Effector memory CD4-positive, alpha-beta T cell (primary cell): Measurements from ENCODE around the gene OSGEPL1.
A peak's percentile ranks its signal among the peaks of the same experiment; 100 is the strongest.
"Not testable (repeated sequence)": the region's sequence is repeated elsewhere in the genome, so short reads cannot be mapped to it uniquely, and the experiment has no call there.

Source experiments
- DNase-seq, 3 donors: peaks; one replicate each; pipeline ENCODE4 v3.0.0-alpha.2; 2020
- H3K27ac ChIP-seq: 2 replicates; pipeline ENCODE4 v1.7.0; 2013; ENCODE audit warnings: mild to moderate bottlenecking, low read length, moderate library complexity; ENCODE audit not compliant: insufficient read depth, poor library complexity, severe bottlenecking
- H3K27me3 ChIP-seq: replicated peaks from 2 replicates; pipeline ENCODE4 v1.7.0; 2013; ENCODE audit warnings: mild to moderate bottlenecking, low read length; ENCODE audit not compliant: insufficient read depth, control insufficient read depth, poor library complexity, severe bottlenecking
- H3K36me3 ChIP-seq: 2 replicates; pipeline ENCODE4 v1.7.0; 2013; ENCODE audit warnings: mild to moderate bottlenecking, low read length, moderate library complexity; ENCODE audit not compliant: control insufficient read depth, insufficient read depth
- H3K4me1 ChIP-seq: 2 replicates; pipeline ENCODE4 v1.7.0; 2013; ENCODE audit warnings: low read length, mild to moderate bottlenecking; ENCODE audit not compliant: control insufficient read depth, insufficient read depth, poor library complexity, severe bottlenecking
- H3K4me3 ChIP-seq: 2 replicates; pipeline ENCODE4 v1.7.0; 2013; ENCODE audit warnings: low read length, low read depth, mild to moderate bottlenecking; ENCODE audit not compliant: insufficient read depth, poor library complexity, severe bottlenecking
- H3K9me3 ChIP-seq: 2 replicates; pipeline ENCODE4 v1.7.0; 2013; ENCODE audit warnings: mild to moderate bottlenecking, low read length, moderate library complexity; ENCODE audit not compliant: control insufficient read depth

OSGEPL1 gene

GRCh38 chr2:189751080-189751658 lies 11.4 kb downstream of the OSGEPL1 start:
- H3K27me3 ChIP-seq, result no peaks in the 10 kb centered on the region
- no peaks in the 10 kb centered on the region for H3K9me3 ChIP-seq
- peaks cover 58% of the 10 kb centered on the region for H3K36me3 ChIP-seq
- no peak overlapping the region for H3K27ac ChIP-seq
- peak in 2 of 3 donors; percentile 8 for DNase-seq
- no peak overlapping the region for H3K4me3 ChIP-seq
- no peaks in the 10 kb centered on the region for H3K4me1 ChIP-seq

- H3K4me1 ChIP-seq, result no peaks in the 10 kb centered on the region
- H3K9me3 ChIP-seq, result no peaks in the 10 kb centered on the region
- H3K4me3 ChIP-seq, result no peak overlapping the region
- no peak overlapping the region for H3K27ac ChIP-seq
- H3K36me3 ChIP-seq, result no peaks in the 10 kb centered on the region
- DNase-seq, result no peak
- H3K27me3 ChIP-seq, result no peaks in the 10 kb centered on the region
Measured at GRCh38 chr2:189729430-189729829, 33.2 kb downstream of the OSGEPL1 start.

DNA sequence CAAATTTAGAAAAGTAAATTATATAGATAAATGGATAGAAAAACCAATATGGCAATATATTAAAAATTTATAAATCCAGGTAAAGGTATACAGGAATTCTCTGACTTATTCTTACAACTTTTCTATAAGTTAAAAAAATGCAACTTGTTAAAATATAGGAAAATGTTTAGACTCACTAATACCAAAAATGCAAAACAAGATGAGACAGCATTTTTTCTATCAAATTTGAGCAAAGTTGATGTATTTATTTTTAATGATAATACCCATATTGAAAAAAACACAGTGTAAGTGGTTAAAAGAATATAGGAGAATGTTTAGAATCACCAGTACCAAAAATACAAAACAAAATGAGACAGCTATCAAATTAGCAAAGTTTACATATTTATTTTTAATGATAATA lies 35.7 kb downstream of the OSGEPL1 start:
- H3K27me3 ChIP-seq, result no peaks in the 10 kb centered on the region
- no peaks in the 10 kb centered on the region for H3K4me1 ChIP-seq
- DNase-seq, result no peak
- H3K27ac ChIP-seq, result no peak overlapping the region
- H3K9me3 ChIP-seq, result no peaks in the 10 kb centered on the region
- H3K4me3 ChIP-seq, result no peak overlapping the region
- H3K36me3 ChIP-seq, result no peaks in the 10 kb centered on the region

DNA sequence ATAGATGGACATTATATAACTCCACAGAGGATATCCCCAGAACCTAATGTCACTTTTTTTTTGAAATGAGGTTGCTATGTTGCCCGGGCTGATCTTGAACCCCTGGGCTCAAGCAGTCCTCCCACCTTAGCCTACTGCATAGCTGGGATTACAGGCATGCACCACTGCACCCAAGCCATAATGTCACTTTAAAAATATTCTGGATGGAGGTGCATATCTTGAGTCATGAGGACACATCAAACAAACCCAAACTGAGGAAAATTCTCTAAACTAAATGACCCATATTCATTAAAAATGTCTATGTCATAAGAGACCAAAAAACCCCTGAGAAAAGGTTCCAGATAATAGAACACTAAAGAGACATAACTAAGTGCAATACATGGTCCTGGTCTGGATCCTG lies 36.3 kb downstream of the OSGEPL1 start:
- no peak overlapping the region for H3K27ac ChIP-seq
- no peaks in the 10 kb centered on the region for H3K9me3 ChIP-seq
- H3K4me3 ChIP-seq, result no peak overlapping the region
- DNase-seq, result no peak
- H3K36me3 ChIP-seq, result no peaks in the 10 kb centered on the region
- no peaks in the 10 kb centered on the region for H3K27me3 ChIP-seq
- no peaks in the 10 kb centered on the region for H3K4me1 ChIP-seq

GRCh38 chr2:189723192-189723591 lies 39.4 kb downstream of the OSGEPL1 start:
- no peaks in the 10 kb centered on the region for H3K27me3 ChIP-seq
- no peak for DNase-seq
- H3K4me3 ChIP-seq, result no peak overlapping the region
- H3K36me3 ChIP-seq, result no peaks in the 10 kb centered on the region
- no peak overlapping the region for H3K27ac ChIP-seq
- no peaks in the 10 kb centered on the region for H3K9me3 ChIP-seq
- no peaks in the 10 kb centered on the region for H3K4me1 ChIP-seq

- Histone ChIP-seq H3K4me1 (no peaks in the 10 kb centered on the region), H3K27me3 (no peaks in the 10 kb centered on the region)
Measured at GRCh38 chr2:189719571-189719970, 43.0 kb downstream of the OSGEPL1 start.

GRCh38 chr2:189717593-189717992 lies 45.0 kb downstream of the OSGEPL1 start:
- H3K4me1 ChIP-seq, H3K9me3 ChIP-seq, H3K36me3 ChIP-seq, H3K27me3 ChIP-seq, H3K4me3 ChIP-seq, DNase-seq, H3K27ac ChIP-seq: not testable (repeated sequence)

More at GRCh38 chr2:189719571-189719970, 43.0 kb downstream of the OSGEPL1 start:
- no peak for DNase-seq
- no peaks in the 10 kb centered on the region for H3K9me3 ChIP-seq
- no peaks in the 10 kb centered on the region for H3K36me3 ChIP-seq
- H3K4me3 ChIP-seq, result no peak overlapping the region
- no peak overlapping the region for H3K27ac ChIP-seq

DNA sequence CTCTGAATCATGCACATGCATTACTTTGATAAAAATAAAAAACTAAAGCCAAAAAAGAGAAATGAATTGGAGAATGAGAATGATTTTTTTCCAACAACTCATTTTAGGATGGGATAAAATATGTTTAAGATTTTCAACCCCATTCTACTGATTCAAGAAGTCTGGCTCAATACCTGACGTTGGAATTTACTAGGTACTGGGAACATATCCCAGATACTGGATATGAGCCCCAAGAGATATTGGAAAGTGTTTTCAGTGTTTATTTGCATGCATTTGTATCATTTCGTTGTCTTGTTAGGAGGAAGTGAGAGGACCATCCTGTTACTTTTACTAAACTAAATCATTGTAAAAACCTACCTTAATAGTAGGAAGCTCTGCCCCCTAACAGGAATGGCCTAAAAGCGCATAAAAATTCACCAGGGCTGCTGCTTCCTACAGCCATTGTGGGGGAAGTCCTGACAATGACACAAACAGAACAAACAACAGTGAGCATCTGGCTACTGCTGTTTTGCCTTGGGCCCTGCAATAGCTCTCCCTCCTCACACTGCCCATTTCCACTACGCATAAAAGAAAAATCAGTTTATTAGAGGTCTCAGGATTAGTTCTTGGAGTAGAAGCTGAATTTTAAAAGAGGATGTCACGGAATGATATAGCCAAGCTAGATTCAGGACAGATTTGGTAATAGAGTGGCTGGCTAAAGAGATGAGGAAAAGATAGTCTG lies 52.9 kb downstream of the OSGEPL1 start:
- Histone ChIP-seq H3K4me1 (no peaks in the 10 kb centered on the region), H3K9me3 (no peaks in the 10 kb centered on the region), H3K27ac (no peak overlapping the region), H3K36me3 (no peaks in the 10 kb centered on the region), H3K27me3 (no peaks in the 10 kb centered on the region), H3K4me3 (no peak overlapping the region)
- no peak for DNase-seq

GRCh38 chr2:189702071-189702470 lies 60.5 kb downstream of the OSGEPL1 start:
- no peak for DNase-seq
- no peaks in the 10 kb centered on the region for H3K9me3 ChIP-seq
- H3K4me3 ChIP-seq, result no peak overlapping the region
- no peaks in the 10 kb centered on the region for H3K4me1 ChIP-seq
- no peaks in the 10 kb centered on the region for H3K27me3 ChIP-seq
- H3K36me3 ChIP-seq, result no peaks in the 10 kb centered on the region
- H3K27ac ChIP-seq, result no peak overlapping the region

DNA sequence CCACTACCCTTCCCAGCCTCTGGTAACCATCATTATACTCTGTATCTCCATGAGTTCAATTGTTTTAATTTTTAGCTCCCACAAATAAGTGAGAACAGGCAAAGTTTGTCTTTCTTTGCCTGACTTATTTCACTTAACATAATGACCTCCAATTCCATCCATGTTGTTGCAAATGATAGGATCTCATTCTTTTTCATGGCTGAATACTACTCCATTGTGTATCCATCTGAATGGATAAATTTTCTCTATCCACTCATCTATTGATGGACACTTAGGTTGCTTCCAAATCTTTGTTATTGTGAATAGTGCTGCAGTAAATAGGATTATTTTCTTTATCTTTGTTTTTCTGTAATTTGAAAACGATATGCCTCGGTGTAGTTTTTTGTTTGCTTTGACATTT lies 61.9 kb downstream of the OSGEPL1 start:
- no peaks in the 10 kb centered on the region for H3K9me3 ChIP-seq
- no peak for DNase-seq
- no peaks in the 10 kb centered on the region for H3K36me3 ChIP-seq
- H3K4me1 ChIP-seq, result no peaks in the 10 kb centered on the region
- H3K27me3 ChIP-seq, result no peaks in the 10 kb centered on the region
- no peak overlapping the region for H3K4me3 ChIP-seq
- no peak overlapping the region for H3K27ac ChIP-seq
